Activated T-helper 1 cell treated with anti-CD3 and anti-CD28 coated beads, Interleukin-12 subunit alpha, Interleukin-12 subunit beta, Interleukin-2, Interleukin-4 antibody, amounts not matched to agents 30 ng/mL and 10 ng/mL and 1 ng/mL, durations not matched to agents 14 hours and 24 hours and 36 hours (primary cell): Measurements from ENCODE around the gene ST8SIA6. TPM values are rescaled to one million over a fixed set of nuclear protein-coding genes. Genes with fewer than 3 reads are reported as not detected.

Experiments
- DNase-seq: peaks from one replicate; pipeline ENCODE4 v3.0.0; 2021; ENCODE audit warnings: low spot score
- H3K27ac Mint-ChIP-seq: one replicate; pipeline ENCODE4 v1.8.0; 2021; ENCODE audit warnings: mild to moderate bottlenecking, mixed read lengths
- H3K27me3 Mint-ChIP-seq: one replicate; pipeline ENCODE4 v1.8.0; 2022; ENCODE audit warnings: mild to moderate bottlenecking, moderate library complexity, mixed read lengths; ENCODE audit not compliant: insufficient read depth
- H3K36me3 Mint-ChIP-seq: one replicate; pipeline ENCODE4 v1.8.0; 2021; ENCODE audit warnings: low read depth, mixed read lengths
- H3K4me1 Mint-ChIP-seq: one replicate; pipeline ENCODE4 v1.8.0; 2021; ENCODE audit warnings: low read depth, mixed read lengths
- H3K4me3 Mint-ChIP-seq: one replicate; pipeline ENCODE4 v1.8.0; 2021; ENCODE audit warnings: mild to moderate bottlenecking, moderate library complexity, mixed read lengths
- H3K9me3 Mint-ChIP-seq: one replicate; pipeline ENCODE4 v1.8.0; 2021; ENCODE audit warnings: mixed read lengths
- intact Hi-C: fragments of 100-400 bp; cut with micrococcal nuclease; formaldehyde crosslinking; loops from one replicate; pipeline ENCODE4 v1.15.1; 2024
- total RNA-seq: library from RNA; stranded (reverse); gene quantifications from 2 replicates; pipeline ENCODE4 v1.2.3, GENCODE V29; 2022

Gene ST8SIA6
- total RNA-seq, 1 donor from 2014 or later, result not detected

DNA sequence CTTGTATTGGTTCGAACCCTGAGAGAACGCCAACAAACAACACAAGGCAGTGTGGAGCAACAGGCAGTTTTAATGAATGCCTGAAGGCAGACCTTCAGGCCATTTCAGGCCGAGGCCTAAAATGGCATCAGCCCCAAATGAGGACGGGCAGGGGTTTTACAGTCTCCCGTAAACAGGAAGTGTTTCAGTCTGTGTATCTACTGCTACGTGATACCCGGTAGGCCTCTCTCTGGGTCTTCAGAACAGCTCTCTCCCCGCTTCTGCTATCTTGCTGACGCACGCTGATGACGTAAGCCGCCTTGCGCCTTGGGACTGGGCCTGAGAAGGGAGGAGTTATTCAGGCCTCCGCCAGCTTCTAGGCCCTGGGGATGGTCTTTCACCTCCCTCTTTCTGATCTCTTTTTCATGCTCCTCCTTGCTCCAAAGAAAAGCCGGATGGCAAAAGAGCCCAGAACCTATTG is 67.7 kb downstream of the ST8SIA6 start:
- H3K27ac Mint-ChIP-seq, result no peak overlapping the region
- no peaks in the 10 kb centered on the region for H3K9me3 Mint-ChIP-seq
- no peak overlapping the region for H3K4me3 Mint-ChIP-seq
- peaks cover 3% of the 10 kb centered on the region for H3K36me3 Mint-ChIP-seq
- H3K4me1 Mint-ChIP-seq, result no peaks in the 10 kb centered on the region
- intact Hi-C loops, result no loop called here
- DNase-seq, result no peak
- H3K27me3 Mint-ChIP-seq, result no peaks in the 10 kb centered on the region

GRCh38 chr10:17386021-17386420 is 68.4 kb downstream of the ST8SIA6 start:
- H3K27me3 Mint-ChIP-seq, result no peaks in the 10 kb centered on the region
- no peak overlapping the region for H3K4me3 Mint-ChIP-seq
- DNase-seq, result no peak
- H3K9me3 Mint-ChIP-seq, result no peaks in the 10 kb centered on the region
- H3K36me3 Mint-ChIP-seq, result peaks cover 3% of the 10 kb centered on the region
- no peak overlapping the region for H3K27ac Mint-ChIP-seq
- intact Hi-C loops, result no loop called here
- H3K4me1 Mint-ChIP-seq, result no peaks in the 10 kb centered on the region

DNA sequence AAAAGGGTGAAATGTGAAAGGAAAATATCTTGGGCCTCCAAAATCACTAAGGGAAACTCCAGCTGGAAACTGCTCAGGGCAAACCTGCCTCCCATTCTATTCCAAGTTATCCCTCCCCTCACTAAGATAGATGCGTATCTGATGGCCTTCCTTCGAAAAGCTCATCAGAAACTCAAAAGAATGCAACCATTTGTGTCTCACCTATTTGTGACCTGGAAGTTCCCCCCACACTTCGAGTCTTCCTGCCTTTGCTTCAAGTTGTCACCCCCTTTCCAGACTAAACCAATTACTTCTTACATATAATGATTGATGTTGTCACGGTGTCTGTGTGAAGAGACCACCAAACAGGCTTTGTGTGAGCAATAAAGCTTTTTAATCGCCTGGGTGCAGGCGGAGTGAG is 69.3 kb downstream of the ST8SIA6 start:
- intact Hi-C loops, result no loop called here
- no peak overlapping the region for H3K4me3 Mint-ChIP-seq
- H3K36me3 Mint-ChIP-seq, result peaks cover 3% of the 10 kb centered on the region
- H3K4me1 Mint-ChIP-seq, result no peaks in the 10 kb centered on the region
- no peaks in the 10 kb centered on the region for H3K27me3 Mint-ChIP-seq
- no peak for DNase-seq
- H3K9me3 Mint-ChIP-seq, result no peaks in the 10 kb centered on the region
- no peak overlapping the region for H3K27ac Mint-ChIP-seq

GRCh38 chr10:17383801-17384555 is 70.4 kb downstream of the ST8SIA6 start:
- Mint-ChIP-seq H3K27me3 (no peaks in the 10 kb centered on the region), H3K4me1 (no peaks in the 10 kb centered on the region), H3K36me3 (peaks cover 3% of the 10 kb centered on the region), H3K27ac (no peak overlapping the region), H3K4me3 (no peak overlapping the region), H3K9me3 (no peaks in the 10 kb centered on the region)
- intact Hi-C loops, result no loop called here
- no peak for DNase-seq

DNA sequence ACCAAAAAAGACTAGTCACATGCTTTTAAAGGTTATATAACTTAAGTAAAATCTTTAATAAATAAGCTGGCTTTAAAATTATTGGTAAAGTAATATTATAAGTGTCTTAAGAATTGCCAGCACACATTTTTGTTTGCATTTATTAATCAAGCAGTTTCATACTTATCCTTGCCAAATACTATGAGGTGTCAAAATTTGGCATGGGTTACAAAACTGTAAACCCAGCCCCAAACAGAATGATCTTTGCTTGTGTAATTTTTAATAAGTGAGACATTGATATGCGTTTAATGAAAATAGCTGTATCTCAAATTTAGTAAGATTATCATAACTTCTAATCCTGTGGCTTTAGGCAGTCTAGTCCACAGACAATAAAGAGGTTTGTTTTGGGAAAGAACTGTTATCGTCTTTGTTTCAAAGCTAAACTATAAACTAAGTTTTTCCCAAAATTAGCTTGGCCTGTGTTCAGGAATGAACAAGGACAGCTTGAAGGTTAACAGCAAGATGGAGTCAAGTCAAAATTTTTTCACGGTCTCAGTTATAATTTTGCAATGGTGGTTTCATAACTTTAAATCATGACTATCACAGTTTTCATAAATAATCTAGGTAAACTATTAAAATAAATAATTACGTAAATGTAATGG is 72.8 kb downstream of the ST8SIA6 start:
- Mint-ChIP-seq H3K4me1 (no peaks in the 10 kb centered on the region), H3K27me3 (peaks cover 5% of the 10 kb centered on the region), H3K9me3 (no peaks in the 10 kb centered on the region), H3K27ac (no peak overlapping the region), H3K36me3 (peaks cover 3% of the 10 kb centered on the region), H3K4me3 (no peak overlapping the region)
- intact Hi-C loops, result no loop called here
- no peak for DNase-seq

DNA sequence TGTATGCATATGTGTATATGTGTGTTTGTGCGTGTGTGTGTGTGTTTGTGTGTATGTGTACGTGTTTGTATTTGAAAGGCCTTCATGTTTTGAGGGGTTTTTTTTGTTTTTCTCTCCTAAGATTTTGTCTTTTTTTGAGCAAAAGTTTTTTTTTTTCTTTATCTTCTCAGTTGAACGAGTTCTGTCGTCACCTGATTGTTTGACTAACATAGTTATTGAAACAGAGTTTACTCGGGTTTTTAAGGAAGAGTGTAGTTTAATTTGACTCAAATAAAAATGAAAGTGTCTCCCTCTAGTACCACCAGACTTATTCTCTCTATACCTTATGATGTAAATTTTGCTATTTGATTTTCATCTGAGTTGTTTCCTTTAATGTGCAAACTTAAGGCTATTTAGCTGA is 73.5 kb downstream of the ST8SIA6 start:
- peaks cover 5% of the 10 kb centered on the region for H3K27me3 Mint-ChIP-seq
- no peaks in the 10 kb centered on the region for H3K4me1 Mint-ChIP-seq
- no peaks in the 10 kb centered on the region for H3K9me3 Mint-ChIP-seq
- intact Hi-C loops, result no loop called here
- H3K36me3 Mint-ChIP-seq, result peaks cover 3% of the 10 kb centered on the region
- DNase-seq, result no peak
- H3K4me3 Mint-ChIP-seq, result no peak overlapping the region
- H3K27ac Mint-ChIP-seq, result no peak overlapping the region

DNA sequence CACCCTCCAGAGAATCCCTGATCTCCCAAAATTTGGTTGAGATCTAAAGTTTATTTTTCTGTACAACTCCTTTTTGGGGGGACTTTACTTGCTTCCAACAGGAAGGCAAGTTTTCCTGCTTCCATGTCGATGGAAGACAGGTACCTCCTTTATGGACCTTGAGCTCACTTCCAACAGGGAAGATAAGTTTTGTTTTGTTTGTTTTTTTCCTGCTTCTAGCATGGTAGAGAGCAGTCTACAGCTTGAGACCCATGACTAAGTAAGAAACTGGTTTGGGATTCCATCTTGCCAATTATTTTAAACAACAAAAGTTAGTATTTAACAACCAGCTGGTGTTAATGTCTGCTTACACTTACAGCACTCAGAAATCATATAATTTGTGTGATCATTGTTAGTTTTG is 74.4 kb downstream of the ST8SIA6 start:
- peaks cover under 1% of the 10 kb centered on the region for H3K36me3 Mint-ChIP-seq
- H3K9me3 Mint-ChIP-seq, result no peaks in the 10 kb centered on the region
- H3K27ac Mint-ChIP-seq, result no peak overlapping the region
- peaks cover 5% of the 10 kb centered on the region for H3K27me3 Mint-ChIP-seq
- DNase-seq, result no peak
- intact Hi-C loops, result no loop called here
- H3K4me1 Mint-ChIP-seq, result no peaks in the 10 kb centered on the region
- no peak overlapping the region for H3K4me3 Mint-ChIP-seq

- Mint-ChIP-seq H3K9me3 (no peaks in the 10 kb centered on the region), H3K4me1 (no peaks in the 10 kb centered on the region), H3K4me3 (no peak overlapping the region), H3K36me3 (no peaks in the 10 kb centered on the region), H3K27me3 (peaks cover 5% of the 10 kb centered on the region), H3K27ac (no peak overlapping the region)
- DNase-seq, result no peak
- intact Hi-C loops, result loop anchor here (5.0 kb wide), 2 partner anchors 537 to 552 kb away; no protein-coding TSS in a partner anchor
These were observed 75.2 kb downstream of the ST8SIA6 start for GRCh38 chr10:17379151-17379690.

DNA sequence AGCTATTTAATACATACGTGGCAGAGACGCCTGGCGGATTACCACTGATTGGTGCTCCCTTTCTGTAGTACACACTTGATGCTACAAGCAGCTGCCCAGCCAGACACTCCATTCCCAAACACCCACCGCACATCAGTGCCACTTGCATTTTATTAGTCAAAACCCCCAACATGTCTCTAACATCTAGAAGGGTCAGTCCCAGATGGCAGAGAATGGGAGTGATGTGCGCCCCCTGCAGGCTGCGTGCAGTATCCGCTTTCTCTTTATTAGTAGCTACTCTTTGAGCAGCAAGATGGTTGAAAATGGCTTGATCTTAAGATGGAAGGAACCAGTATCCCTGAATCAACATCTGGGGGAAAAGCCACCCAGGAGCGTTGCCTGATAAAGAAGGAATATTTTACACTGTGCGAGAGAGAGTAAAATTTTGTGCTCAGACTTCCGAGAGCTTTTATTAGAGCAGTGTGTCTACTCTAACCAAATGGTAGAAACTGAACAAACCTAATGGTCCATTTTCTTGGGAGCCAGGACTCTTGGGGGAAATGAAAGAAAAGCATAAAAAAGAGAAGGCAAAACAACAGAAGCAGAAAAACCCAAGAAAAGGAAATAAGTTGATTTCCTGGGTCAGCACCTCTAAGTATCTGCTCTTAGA is 78.3 kb downstream of the ST8SIA6 start:
- DNase-seq, result no peak
- Mint-ChIP-seq H3K4me1 (no peaks in the 10 kb centered on the region), H3K4me3 (no peak overlapping the region), H3K27ac (no peak overlapping the region), H3K36me3 (no peaks in the 10 kb centered on the region), H3K9me3 (no peaks in the 10 kb centered on the region), H3K27me3 (peaks cover 5% of the 10 kb centered on the region)
- intact Hi-C loops, result loop anchor here (5.0 kb wide), 2 partner anchors 534 to 549 kb away; no protein-coding TSS in a partner anchor

- intact Hi-C loops, result no loop called here
- no peaks in the 10 kb centered on the region for H3K9me3 Mint-ChIP-seq
- peaks cover 2% of the 10 kb centered on the region for H3K27me3 Mint-ChIP-seq
- no peak for DNase-seq
- no peaks in the 10 kb centered on the region for H3K4me1 Mint-ChIP-seq
- no peak overlapping the region for H3K27ac Mint-ChIP-seq
- H3K36me3 Mint-ChIP-seq, result no peaks in the 10 kb centered on the region
- no peak overlapping the region for H3K4me3 Mint-ChIP-seq
These were observed 85.6 kb downstream of the ST8SIA6 start for GRCh38 chr10:17368708-17369272.

DNA sequence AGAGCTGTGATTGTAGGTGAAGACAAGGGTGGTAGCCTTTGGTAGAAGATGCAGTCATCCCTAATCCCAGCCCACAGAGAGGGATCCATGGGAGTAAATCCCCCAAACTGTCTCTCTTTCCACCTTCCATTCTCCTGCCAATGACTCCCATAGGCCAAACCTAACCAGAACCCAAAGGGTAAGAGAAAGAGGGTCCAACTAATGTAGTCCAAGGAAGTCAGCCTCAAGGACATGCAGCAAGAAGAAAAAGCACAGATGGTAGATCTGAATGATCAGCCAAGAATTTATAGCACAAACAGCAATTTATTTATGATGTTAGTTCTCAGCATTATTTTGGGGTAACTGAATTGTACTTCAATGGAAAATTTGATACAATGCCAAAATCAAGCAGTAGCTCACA is 87.7 kb downstream of the ST8SIA6 start:
- no peaks in the 10 kb centered on the region for H3K4me1 Mint-ChIP-seq
- no peak overlapping the region for H3K27ac Mint-ChIP-seq
- no peak for DNase-seq
- no peaks in the 10 kb centered on the region for H3K9me3 Mint-ChIP-seq
- H3K36me3 Mint-ChIP-seq, result no peaks in the 10 kb centered on the region
- no peak overlapping the region for H3K4me3 Mint-ChIP-seq
- peaks cover 4% of the 10 kb centered on the region for H3K27me3 Mint-ChIP-seq
- intact Hi-C loops, result no loop called here

GRCh38 chr10:17365402-17365801 is 89.0 kb downstream of the ST8SIA6 start:
- no peaks in the 10 kb centered on the region for H3K36me3 Mint-ChIP-seq
- no peak for DNase-seq
- no peaks in the 10 kb centered on the region for H3K9me3 Mint-ChIP-seq
- intact Hi-C loops, result loop anchor here (1.0 kb wide), 1 partner anchor 45 kb away; no protein-coding TSS in a partner anchor
- peaks cover 9% of the 10 kb centered on the region for H3K27me3 Mint-ChIP-seq
- H3K27ac Mint-ChIP-seq, result no peak overlapping the region
- H3K4me1 Mint-ChIP-seq, result no peaks in the 10 kb centered on the region
- no peak overlapping the region for H3K4me3 Mint-ChIP-seq
